ENCODE measurements around the gene PPOX. TPM values are rescaled to one million over a fixed set of nuclear protein-coding genes. Genes with fewer than 3 reads are reported as not detected.

Gene PPOX
- total RNA-seq, 1 experiment from 2014 or later = 24.2 TPM

DNA sequence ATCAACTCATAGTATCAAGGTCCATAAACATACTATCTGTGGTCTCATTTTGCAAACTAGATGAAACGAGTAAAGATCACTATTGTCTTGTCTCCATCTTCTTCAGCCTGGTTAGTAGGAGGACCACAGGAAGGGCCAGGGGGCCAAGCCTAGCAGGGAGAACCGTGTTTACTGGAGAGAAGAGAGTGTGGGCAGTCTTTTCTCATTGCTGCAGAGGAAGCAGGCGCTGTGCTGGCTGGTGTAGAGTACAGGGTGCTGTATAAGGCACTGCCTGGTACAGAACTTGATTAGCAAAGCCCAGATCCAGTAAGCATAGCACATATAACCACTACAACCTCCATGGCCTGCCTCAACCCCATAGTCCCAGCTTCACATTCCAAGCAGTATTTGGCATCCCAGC is 21.1 kb downstream of the PPOX start:
- H3K4me3 ChIP-seq (replicated peaks in 1 of 2; ENCODE audit: low read depth in 1 of 2, low read length in 2 of 2) = no peak overlapping the region
- intact Hi-C loops (cut with micrococcal nuclease) = no loop called here
- no peaks in the 10 kb centered on the region for H4K20me1 ChIP-seq (ENCODE audit: insufficient read depth)
- no TSS peak for BruUV-seq (replicated peaks)
- no peaks in the 10 kb centered on the region for H3K27me3 ChIP-seq (ENCODE audit: insufficient read depth, low read length)
- H3K36me3 ChIP-seq (ENCODE audit: control insufficient read depth in 1 of 2, insufficient read depth in 2 of 2, low read length in 2 of 2) = no peaks in the 10 kb centered on the region
- RAD21 ChIA-PET (ENCODE audit: low non-redundant PET in 1 of 2, low total read pairs in 2 of 2, uncharacterized antibody in 2 of 2, unreplicated experiment in 2 of 2) = no interaction called here
- H3K79me2 ChIP-seq (ENCODE audit: insufficient read depth, low read length) = no peaks in the 10 kb centered on the region
- TF ChIP-seq, protein P1, sequence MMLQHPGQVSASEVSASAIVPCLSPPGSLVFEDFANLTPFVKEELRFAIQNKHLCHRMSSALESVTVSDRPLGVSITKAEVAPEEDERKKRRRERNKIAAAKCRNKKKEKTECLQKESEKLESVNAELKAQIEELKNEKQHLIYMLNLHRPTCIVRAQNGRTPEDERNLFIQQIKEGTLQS (IDR thresholded peaks at IDR 0.05) = no peak
- no peak for TF ChIP-seq POLR2AphosphoS5 (IDR thresholded peaks at IDR 0.05; ENCODE audit: low read depth, low read length)
- TF ChIP-seq CEBPB (IDR thresholded peaks at IDR 0.05; ENCODE audit: low read depth) = no peak
- no peak for TF ChIP-seq RAD21 (IDR thresholded peaks at IDR 0.05; ENCODE audit: low read depth)
- TF ChIP-seq SIN3A (IDR thresholded peaks at IDR 0.05; ENCODE audit: low read depth) = no peak
- TF ChIP-seq ZFX (IDR thresholded peaks at IDR 0.05) = no peak
- TF ChIP-seq YY1 (IDR thresholded peaks at IDR 0.05; ENCODE audit: extremely low read depth, insufficient replicate concordance, low read depth, low read length) = no peak
- no peak for TF ChIP-seq FOSL1 (IDR thresholded peaks at IDR 0.05; ENCODE audit: low read depth)
- TF ChIP-seq ELF1 (IDR thresholded peaks at IDR 0.05; ENCODE audit: borderline replicate concordance, low read depth) = no peak
- TF ChIP-seq ZNF274 (IDR thresholded peaks at IDR 0.05; ENCODE audit: low read depth, low read length) = no peak
- TF ChIP-seq SP1 (IDR thresholded peaks at IDR 0.05; ENCODE audit: low read depth) = no peak
- TF ChIP-seq POLR2A (IDR thresholded peaks at IDR 0.05; ENCODE audit: borderline replicate concordance, extremely low read depth, insufficient read depth, insufficient read length) = no peak
- TF ChIP-seq EZH2 (IDR thresholded peaks at IDR 0.05) = no peak
- no peak for TF ChIP-seq JUND (IDR thresholded peaks at IDR 0.05)
- no peak for TF ChIP-seq CTCF (IDR thresholded peaks at IDR 0.05 in 2 of 3, conservative IDR thresholded peaks at IDR 0.05 in 1 of 3; ENCODE audit: borderline replicate concordance in 1 of 3, insufficient read depth in 1 of 3, low read depth in 2 of 3, low read length in 2 of 3)
- no peak for TF ChIP-seq ZBTB33 (IDR thresholded peaks at IDR 0.05; ENCODE audit: extremely low read depth, insufficient replicate concordance, low read length)
- TF ChIP-seq EGR1 (IDR thresholded peaks at IDR 0.05; ENCODE audit: low read depth) = no peak
- TF ChIP-seq TCF7L2 (IDR thresholded peaks at IDR 0.05; ENCODE audit: borderline replicate concordance, extremely low read depth, insufficient read depth, insufficient read length) = no peak
- DNase-seq (ENCODE audit: low read depth, low spot score) (no peak), ATAC-seq (no peak)
- POLR2A ChIA-PET = no interaction called here
- H3K27ac ChIP-seq (ENCODE audit: low read depth, low read length) = no peak overlapping the region
- no peak overlapping the region for H3K9ac ChIP-seq (ENCODE audit: low read length)
- no peaks in the 10 kb centered on the region for H3K9me2 ChIP-seq (ENCODE audit: insufficient read depth)
- no peaks in the 10 kb centered on the region for H3K9me3 ChIP-seq (ENCODE audit: control insufficient read depth in 1 of 2, insufficient read depth in 1 of 2, low read depth in 1 of 2, low read length in 2 of 2)
- CTCF ChIA-PET = no interaction called here
- peaks cover 9 to 19% of the 10 kb centered on the region in 2 experiments for H3K4me1 ChIP-seq (ENCODE audit: control insufficient read depth in 1 of 2, insufficient read depth in 2 of 2, low read length in 2 of 2)
- H2AFZ ChIP-seq (ENCODE audit: low read depth, low read length, poor library complexity, severe bottlenecking) = no peak overlapping the region
- H3K4me2 ChIP-seq (ENCODE audit: low read length) = no peak overlapping the region
